Stimulated activated CD8-positive, alpha-beta memory T cell treated with anti-CD3 and anti-CD28 coated beads, Interleukin-12 subunit alpha, Interleukin-12 subunit beta, amount 100 ng/mL, for 24 hours (primary cell): ENCODE measurements around the gene ING5.
A peak's percentile ranks its signal among the peaks of the same experiment; 100 is the strongest.
"Not testable (repeated sequence)": the region's sequence is repeated elsewhere in the genome, so short reads cannot be mapped to it uniquely, and the experiment has no call there.

Experiments used
- DNase-seq: peaks from one replicate; pipeline ENCODE4 v3.0.0-alpha.2; 2020; ENCODE audit errors: extremely low read depth

ING5 gene

DNA sequence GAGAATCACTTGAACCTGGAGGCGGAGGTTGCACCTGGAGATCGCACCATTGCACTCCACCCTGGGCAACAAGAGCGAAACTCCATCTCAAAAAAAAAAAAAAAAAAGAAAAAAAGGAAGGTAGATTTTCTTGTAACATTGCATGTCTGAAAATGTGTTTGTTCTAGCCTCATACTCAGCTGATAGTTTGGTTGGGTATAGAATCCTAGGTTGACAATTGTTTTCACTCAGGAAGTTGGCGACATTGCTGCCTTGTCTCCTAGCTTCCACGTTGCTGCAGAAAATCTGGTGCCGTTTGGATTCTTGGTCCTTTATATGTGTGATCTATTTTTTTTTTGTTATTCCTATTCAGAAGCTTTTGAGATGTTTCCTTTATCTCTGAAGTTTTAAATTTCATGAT lies 4.7 kb downstream of the ING5 start:
- DNase-seq, result no peak

DNA sequence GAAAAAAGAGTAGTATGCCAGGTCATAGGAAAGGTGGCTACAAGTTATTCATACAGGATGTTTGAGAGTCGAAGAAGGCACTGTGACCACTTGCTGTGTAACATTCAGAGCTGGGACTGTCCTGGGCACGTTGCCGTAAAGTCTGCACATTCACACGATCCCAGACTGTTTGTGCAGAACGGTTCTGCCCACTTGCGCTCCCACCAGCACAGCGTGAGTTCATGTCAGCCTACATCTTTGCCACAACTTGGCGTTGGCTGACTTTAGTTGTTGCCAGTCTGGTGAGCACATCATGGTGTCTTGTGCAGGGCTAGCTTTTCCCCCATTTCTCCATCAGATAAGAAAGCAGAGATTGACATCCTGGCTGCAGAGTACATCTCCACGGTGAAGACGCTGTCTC lies 7.0 kb downstream of the ING5 start:
- DNase-seq, result no peak

DNA sequence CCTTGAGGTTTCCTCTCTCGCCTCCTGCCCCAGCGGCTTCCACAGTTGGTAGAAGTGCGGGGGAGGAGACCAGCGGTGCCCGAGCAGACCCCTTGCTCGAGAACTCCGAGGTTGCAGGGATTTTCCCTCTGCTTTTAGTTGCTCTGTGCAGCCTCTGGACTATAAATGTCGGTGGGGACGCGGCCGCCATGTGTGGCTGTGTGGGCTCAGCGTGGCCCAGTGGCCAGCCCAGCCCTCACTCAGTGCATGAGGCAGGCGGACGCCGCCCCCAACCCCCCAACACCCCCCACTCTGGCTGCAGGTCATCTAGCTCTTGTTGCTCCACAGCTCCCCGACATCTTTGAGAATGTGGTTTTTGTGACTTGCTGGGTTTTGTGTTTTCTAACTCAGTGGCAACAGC lies 17.3 kb downstream of the ING5 start:
- no peak for DNase-seq

DNA sequence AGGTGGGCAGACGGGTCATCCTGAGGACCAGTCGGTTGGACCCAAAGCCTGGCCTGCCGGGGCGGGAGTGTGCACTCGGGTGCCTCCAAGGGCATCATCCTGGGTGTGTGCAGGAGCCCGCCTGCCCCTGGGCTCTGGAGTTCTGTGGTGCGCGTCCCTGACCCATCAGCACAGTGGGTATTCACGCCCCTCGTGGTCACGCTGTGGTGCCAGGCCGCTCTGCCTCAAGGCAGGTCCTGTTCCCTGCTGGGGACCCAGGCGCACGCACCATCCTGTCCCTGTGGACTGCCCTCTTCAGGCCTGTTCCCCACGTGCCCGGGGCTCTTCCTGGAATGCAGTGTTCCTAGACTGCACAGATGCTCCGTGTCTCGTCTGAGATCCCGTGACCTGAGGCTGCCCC lies 18.3 kb downstream of the ING5 start:
- no peak for DNase-seq

DNA sequence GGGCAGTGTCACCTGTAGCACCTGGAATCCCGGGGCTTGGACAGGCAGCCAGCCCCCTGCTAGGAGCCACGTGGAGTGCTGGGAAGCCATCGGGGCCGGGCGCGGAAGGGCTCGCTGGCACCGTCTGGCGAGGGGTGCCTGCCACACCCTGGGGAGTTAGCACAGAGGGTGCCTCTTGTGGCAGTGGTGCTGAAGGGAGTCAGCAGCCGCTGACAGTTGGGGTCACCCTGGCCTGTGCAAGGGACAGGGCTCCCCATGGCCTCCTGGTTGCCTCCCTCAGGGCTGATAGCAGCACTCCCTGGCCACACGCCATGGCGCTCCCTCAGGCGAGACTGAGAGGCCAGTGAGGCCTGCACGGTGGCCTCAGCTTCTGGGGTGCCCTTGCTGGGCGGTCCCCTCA lies 18.7 kb downstream of the ING5 start:
- DNase-seq, result no peak

DNA sequence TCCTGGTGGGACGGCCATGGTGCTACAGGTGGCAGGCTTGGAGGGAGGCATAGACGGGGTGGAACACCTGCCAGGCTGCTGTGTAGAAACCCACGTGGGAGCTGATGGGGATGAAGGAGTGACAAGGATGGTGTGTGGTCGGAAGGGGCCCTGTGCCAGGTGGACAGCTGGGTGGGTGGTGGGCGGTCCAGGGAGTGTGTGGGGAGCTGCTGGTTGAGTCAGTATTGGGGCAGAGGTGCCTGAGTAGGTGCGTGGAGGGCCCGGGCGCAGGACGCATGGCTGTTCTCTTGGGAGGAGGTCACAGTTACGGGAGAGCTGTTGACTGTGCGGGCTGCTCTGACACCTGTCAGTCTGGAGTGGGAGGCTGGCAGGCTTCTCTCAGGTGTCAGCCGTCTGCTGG lies 20.0 kb downstream of the ING5 start:
- no peak for DNase-seq

DNA sequence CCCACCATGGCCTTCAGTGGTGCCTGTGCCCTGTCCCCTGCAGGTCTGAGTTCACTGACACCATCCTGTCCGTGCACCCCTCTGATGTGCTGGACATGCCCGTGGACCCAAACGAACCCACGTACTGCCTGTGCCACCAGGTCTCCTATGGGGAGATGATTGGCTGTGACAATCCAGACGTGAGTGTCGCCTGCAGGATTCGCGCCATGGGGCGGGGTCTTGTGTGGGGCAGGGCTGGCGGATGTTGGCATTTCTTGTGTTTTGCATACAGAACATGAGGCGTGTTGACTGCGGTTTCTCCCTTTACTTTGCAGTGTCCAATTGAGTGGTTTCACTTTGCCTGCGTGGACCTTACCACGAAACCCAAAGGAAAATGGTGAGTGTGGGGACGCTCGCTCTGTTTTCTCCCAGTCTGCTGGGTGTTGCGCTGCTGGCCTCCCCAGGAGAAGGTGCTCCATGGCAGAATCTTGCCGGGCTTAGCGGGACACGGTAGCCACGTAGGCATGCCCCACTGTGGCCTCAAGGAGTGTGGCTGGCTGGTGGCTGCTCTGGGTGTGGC lies 21.1 kb downstream of the ING5 start:
- no peak for DNase-seq

DNA sequence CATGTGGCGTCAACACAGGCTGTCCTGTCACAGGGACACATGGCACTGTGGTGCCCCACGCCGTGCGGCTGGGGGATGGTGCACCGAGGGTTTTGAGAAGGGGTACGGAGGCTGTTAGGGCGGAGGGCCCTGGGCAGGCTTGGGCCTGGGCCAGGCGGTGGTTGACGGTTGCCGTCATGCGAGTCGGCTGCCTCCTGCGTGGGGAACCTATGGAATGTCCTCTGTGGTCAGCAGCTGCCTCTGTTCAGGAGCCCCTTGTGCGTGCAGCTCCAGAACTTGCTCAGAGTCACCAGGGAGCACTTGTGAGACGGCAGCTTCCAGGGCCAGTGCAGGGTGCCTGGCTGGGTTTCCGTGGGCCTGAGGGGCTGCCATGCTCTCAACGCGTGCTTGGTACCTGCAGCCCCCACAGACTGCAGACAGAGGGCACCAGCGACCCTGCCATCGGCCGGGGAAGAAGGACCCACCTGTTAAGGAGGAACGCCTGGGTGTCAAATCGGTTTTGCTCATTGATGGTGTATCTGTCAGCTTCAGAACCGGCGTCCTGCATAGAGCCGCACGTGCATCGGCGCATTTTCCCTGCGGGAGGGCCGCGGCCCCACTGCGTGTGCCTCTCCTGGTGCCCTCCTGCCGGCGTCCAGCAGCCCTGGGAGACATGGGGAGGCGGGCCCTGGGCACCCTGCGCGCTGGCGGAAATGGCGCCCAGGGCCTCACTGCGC lies 22.6 kb downstream of the ING5 start:
- no peak for DNase-seq

DNA sequence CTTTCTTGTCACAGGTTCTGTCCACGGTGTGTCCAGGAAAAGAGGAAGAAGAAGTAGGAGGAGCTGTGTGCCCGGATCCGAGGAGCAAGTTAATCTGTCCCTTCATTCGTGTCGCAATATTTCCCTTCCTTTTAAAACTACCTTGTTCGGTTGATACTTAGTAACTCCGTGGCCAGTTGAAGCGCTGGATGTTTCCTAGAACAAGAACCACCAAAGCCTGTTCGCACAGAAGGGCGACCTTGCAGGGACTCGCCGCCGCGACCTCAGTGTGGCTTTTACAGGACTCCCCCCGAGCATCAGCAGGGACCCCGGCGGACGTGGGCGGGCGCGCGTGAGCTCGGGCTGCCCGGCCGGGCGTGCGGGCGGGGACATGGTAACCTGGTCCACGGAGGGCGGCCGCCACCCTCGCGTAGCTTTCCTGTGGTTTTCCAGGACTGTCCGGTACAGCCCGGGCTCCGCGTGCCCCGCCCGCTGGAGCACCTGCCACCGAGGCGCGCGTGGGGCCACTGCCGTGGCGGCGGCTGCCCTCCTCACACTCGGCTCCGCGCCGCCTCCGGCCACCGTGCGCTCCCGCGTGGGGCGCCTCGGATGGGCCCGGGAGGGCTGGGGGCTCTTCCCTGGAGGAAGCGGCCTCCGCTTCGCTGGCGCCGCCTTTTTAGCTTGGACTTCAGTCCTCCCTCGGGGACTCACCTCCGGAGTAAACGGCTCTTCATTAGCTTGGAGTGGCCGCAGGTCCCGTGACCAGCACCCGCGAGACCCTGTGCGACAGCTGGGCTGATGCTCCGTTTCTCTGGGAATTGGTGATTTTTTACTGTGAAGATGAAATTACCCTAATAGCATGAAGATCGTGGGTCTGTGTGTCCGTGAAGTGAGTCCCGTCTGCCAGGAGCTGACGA lies 23.4 kb downstream of the ING5 start:
- DNase-seq, result no peak

DNA sequence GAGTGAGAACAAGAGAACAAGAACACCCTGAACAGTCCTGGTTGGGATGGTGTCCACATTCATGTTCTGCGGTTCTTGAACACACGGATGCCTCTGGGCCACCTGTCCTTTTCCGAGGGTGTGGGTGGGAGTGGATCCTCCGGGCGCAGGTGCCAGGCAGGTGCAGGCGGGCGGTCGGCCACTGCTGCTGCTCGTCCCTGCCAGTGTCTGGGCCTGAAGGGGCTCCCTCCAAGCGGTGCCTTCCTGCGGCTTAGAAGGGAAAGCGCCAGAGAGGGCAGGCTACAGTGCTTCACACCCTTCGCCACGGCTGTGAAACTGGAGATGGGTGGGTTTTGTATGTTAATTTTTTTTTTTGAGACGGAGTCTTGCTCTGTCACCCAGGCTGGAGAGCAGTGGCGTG lies 24.6 kb downstream of the ING5 start:
- no peak for DNase-seq

DNA sequence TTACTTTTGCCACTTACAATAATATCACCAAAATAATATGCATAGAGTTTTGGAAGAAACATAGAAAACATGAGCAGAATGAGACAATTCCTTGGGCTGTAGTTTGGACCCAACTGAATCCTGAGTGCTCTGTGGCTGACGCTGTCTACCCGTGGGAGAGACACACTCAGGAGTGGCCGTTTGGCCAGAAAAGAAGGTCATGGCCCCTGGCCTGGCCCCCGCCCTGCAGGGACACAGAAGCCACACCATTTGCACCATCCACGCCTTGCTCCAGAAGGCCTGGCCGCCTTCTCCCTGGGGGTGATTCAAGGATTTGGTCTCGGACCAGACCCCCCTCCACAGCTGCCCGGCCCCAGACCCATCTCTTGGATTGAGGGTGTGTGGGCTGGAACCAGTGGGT lies 26.2 kb downstream of the ING5 start:
- DNase-seq, result no peak

DNA sequence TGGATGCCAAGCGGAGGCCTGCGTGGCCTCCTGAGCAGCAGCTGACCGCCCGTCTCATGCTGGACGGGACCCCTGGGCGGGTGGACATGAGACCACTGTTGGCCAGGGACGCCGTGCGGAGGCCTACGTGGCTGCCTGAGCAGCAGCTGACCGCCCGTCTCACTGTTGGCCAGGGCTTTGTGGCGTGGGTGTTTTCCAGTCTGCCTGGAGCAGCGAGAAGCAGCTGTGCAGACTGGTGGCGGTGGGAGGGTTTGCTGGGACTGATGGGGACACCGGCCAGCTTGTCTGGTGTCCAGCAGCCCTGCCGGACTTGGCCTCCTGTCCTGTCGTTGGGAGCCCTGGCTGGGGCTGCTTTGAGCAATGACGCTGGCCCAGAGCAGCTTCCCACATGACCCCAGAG lies 26.8 kb downstream of the ING5 start:
- DNase-seq, result no peak

DNA sequence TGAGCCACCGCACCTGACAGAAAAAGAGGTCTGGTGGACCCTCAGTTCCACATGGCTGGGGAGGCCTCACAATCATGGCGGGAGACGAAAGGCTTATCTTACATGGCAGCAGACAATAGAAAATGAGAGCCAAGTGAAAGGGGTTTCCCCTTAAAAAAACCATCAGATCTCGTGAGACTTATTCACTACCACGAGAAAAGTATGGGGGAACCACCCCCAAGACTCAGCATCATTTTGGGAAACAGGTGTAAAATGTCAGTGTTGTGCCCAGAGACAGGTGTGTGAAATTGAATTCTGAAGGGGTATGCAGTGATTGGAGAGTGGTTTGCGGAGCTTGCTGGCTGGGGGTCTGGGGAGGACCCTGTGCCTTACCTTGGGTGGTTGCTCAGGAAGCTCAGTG lies 28.0 kb downstream of the ING5 start:
- no peak for DNase-seq

DNA sequence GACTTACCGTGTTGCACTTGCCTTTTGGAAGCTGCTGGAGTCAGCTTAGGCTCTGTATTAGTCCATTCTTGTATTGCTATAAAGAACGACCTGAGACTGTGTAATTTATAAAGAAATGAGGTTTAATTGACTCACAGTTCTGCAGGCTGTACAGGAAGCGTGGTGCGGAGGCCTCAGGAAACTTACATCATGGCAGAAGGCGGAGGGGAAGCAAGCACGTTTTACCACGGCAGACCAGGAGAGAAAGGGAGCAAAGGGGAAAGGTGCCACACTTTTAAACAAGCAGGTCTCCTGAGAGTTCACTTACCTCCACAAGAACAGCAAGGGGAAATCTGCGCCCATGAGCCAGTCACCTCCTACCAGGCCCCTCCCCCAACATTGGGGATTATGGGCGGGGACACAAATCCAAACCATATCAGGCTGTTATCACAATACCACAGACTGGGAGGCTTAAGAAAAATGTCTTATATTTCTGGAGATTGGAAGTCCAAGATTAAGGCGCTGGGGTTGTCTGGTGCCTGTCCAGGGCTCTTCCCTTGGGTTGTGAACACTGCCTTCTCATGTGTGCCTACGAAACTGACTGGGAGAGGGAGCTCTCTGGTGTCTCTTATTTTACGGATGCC lies 28.9 kb downstream of the ING5 start:
- no peak for DNase-seq

DNA sequence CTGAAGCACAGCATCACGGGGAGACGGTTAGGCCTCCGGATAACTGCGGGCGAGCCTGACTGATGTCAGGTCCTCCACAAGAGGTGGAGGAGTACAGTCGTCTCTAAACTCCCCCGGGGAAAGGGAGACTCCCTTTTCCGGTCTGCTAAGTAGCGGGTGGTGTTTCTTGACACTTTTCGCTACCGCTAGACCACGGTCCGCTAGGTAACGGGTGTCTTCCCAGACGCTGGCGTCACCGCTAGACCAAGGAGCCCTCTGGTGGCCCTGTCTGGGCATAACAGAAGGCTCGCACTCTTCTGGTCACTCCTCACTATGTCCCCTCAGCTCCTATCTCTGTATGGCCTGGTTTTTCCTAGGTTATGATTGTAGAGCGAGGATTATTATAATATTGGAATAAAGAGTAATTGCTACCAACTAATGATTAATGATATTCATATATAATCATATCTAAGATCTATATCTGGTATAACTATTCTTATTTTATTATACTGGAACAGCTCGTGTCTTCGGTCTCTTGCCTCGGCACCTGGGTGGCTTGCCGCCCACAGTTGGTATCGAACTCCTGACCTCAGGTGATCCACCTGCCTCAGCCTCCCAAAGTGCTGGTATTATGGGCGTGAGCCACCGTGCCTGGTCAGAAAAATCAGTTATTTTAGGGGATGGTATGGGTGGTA lies 30.8 kb downstream of the ING5 start:
- DNase-seq, result not testable (repeated sequence)

DNA sequence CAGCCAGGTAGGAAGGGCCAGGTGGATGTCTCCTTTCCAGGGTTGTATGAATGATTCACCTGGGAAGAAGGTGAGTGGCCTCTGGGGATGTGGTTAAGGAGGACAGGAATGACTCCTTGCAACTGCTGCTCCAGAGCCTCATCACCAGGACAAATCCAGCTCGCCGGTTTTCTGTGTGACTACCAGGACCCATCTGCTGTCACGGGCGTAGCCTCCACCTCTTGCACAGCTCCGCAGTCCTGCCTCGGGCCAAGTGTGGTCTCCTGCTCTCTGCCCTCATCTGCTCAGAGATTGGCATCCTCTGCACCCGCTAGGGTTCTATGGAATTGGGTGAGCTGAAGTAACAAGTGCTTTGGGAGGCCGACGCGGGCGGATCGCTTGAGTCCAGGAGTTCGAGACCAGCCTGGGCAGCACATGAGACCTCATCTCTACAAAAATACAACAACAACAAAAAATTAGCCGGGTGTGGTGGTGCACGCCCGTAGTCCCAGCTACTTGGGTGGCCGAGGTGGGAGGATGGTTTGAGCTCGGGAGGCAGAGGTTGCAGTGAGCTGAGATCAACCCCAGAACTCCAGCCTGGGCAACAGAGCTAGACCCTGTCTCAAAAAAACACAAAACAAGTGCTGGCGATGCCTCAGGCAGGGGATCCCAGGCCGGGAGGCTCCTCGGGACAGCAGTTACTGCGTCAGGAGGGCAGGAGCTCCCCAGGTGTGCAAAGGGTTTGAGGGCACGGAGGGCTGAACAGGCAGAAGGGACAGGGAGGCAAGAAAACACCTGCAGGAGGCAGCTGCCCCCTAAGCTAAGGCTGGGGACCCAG lies 31.8 kb downstream of the ING5 start:
- DNase-seq, result no peak

DNA sequence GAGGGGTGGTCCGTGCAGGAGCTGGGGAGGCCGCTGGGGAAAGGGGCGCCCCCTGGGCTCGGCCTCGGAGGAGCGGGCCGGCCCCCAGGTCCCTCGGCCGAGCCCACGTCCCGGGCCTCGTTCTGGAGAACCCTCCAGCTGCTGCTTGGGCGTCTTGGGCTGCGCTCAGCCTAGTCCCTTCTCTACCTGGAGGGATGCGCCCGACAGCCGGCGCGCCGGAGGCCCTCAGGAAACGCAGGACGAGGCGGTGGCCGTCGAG lies 32.3 kb downstream of the ING5 start:
- DNase-seq, result no peak

DNA sequence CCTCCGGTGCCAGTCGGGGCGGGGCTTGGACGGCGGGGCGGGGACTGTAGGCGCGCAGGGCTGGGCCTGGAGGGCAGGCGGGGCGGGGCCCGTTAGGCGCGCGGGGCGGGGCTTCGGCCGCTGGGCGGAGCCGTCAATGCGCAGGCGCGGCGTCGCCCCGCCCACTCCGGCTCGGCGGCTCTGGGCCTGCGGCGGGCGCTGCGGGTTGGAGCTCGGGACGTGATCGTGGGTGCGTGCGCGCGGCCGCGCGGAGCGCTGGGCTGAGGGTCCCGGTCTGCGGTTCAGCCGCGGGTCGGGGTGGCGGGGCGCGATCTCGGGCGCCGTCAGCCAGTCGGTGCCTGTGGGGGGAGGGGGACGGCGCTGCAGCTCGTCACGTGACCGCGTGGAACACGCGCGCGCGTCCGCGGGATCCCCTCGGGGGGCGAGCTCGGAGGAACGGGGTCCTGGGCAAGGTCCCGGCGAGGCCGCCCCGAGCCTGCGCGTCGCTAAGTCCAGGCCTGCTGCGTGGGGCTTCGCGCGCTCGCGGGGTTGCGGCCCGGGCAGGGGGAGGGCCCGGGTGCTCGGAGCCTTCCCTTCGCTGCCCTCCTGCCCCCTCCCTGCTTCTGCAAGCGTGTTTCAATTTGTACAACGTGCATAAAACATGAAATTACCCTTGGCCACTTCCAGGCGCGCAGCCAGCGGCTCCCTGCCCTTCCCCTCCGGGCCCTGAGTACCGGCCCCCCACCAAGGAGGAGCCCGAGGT lies 32.8 kb downstream of the ING5 start, which contains the start of gene D2HGDH:
Gene D2HGDH (plus strand): TSS at position 164 of the 742 bp plus-strand sequence. CDS start 595 bp downstream, outside the sequence.
- peak; percentile 86 for DNase-seq

DNA sequence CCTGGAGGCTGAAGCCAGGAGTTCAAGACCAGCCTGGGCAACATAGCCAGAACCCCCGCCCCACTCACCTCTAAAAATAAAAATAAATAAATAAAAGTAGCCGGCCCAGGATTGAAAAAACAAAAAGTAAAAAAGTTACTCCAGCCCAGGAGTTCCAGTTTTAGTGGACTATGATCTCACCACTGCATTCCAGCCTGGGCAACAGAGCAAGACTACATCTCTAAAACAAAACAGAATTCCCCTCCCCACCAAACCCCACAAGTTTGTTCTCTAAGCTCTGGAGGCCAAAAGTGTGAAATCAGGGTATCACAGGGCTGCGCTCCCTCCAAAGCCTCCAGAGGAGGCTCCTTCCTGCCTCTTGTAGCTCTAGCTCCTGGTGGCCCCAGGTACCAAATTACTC lies 34.3 kb downstream of the ING5 start:
- no peak for DNase-seq

DNA sequence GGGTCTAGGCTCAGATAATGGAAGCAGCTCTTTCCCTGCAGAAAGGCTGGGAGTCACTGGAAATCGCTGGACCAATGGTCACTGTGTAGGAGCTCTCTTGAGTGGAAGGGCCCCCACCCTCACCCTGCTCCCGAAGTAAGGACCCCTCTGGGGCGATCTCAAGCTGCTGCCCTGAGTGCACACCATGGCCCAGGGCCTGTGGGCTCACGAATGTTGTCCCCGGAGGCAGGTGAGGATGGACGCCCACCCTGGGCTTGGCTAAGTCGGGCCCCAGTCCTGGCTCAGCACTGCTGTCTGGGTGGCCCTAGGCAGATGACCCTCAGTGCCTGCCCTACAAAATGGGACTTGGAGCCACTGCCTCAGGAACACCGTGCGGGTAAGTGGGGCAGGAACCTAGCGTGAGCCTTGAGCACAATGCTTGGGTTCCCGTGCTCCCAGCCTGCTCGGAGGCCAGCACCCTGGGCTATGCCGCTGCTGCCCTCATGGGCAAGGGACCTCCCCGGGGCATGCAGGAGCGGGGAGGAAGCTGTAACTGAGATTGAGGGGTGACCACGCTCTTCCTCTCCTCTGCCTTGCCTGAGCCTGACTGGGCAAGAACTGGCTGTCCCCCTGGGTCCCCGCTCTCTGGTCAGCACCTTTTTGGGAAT lies 36.3 kb downstream of the ING5 start:
- no peak for DNase-seq
